HepG2 (cell line): ENCODE results near the gene DLST. TPM values are rescaled to one million over a fixed set of nuclear protein-coding genes. Genes with fewer than 3 reads are reported as not detected.

ENCODE experiments used
- AGO1 ChIP-seq: fragments of 200-400 bp; formaldehyde crosslinking; IDR thresholded peaks from 2 replicates; pipeline ENCODE4 v1.6.1; 2017; ENCODE audit warnings: mild to moderate bottlenecking, low read depth, low read length, moderate library complexity; ENCODE audit not compliant: poor library complexity, severe bottlenecking
- BORCS8-MEF2B ChIP-seq: sonication (generic); formaldehyde crosslinking; IDR thresholded peaks from 2 replicates; pipeline ENCODE4 v1.8.0; 2022; ENCODE audit warnings: mild to moderate bottlenecking, missing genetic modification reagents
- HNRNPL ChIP-seq: fragments of 200-400 bp; formaldehyde crosslinking; IDR thresholded peaks from 2 replicates; pipeline ENCODE4 v1.6.1; 2017; ENCODE audit warnings: mild to moderate bottlenecking, low read depth, low read length
- KAT7 ChIP-seq: IDR thresholded peaks from 2 replicates; pipeline ENCODE4 v1.6.1; 2018; ENCODE audit warnings: borderline replicate concordance, missing compliant biosample characterization
- KDM5B ChIP-seq: sonication (generic); formaldehyde crosslinking; IDR thresholded peaks from 2 replicates; pipeline ENCODE4 v1.4.0; 2020; ENCODE audit warnings: missing genetic modification reagents, mild to moderate bottlenecking, borderline replicate concordance
- NR2F6 ChIP-seq, 2 experiments: IDR thresholded peaks; 2 replicates each; pipeline ENCODE4 v1.6.1; 2016; ENCODE audit warnings: antibody characterized with exemption in 1 of 2, mild to moderate bottlenecking in 1 of 2
- RORA ChIP-seq: sonication (generic); formaldehyde crosslinking; IDR thresholded peaks from 2 replicates; pipeline ENCODE4 v1.5.0; 2020; ENCODE audit warnings: mild to moderate bottlenecking, missing genetic modification reagents, moderate library complexity
- SMYD3 ChIP-seq: sonication (generic); formaldehyde crosslinking; IDR thresholded peaks from 2 replicates; pipeline ENCODE4 v1.8.1; 2023; ENCODE audit warnings: mild to moderate bottlenecking, missing genetic modification reagents
- SOX6 ChIP-seq, 2 experiments: fragments of 450-650 bp in 1 of 2; sonication (generic) in 1 of 2; formaldehyde crosslinking in 1 of 2; IDR thresholded peaks; 2 replicates each; pipeline versions ENCODE4 v1.4.0 to v1.6.1; 2017 to 2020; ENCODE audit warnings: antibody characterized with exemption in 1 of 2, mild to moderate bottlenecking in 1 of 2, missing genetic modification reagents in 1 of 2
- ZNF44 ChIP-seq: sonication (generic); formaldehyde crosslinking; IDR thresholded peaks from 2 replicates; pipeline ENCODE4 v1.5.1; 2020; ENCODE audit warnings: mild to moderate bottlenecking, missing genetic modification reagents
- ZNF547 ChIP-seq: sonication (generic); formaldehyde crosslinking; IDR thresholded peaks from 2 replicates; pipeline ENCODE4 v1.5.1; 2020; ENCODE audit warnings: mild to moderate bottlenecking, missing genetic modification reagents
- polyA plus RNA-seq, 8 experiments: library from polyadenylated mRNA; depleted of rRNA in 3 of 8; stranded (reverse) in 7 of 8; unstranded in 1 of 8; fragments of >200 nt; fragmentation: Illumina TruSeq in 4 of 8; extraction: Trizol in 4 of 8; gene quantifications; 2 replicates each; pipeline versions ENCODE4 v1.2.1 to v1.2.3, GENCODE V29; 2011 to 2016; ENCODE audit warnings: low read depth in 4 of 8, missing spikeins in 1 of 8, mixed read lengths in 1 of 8; ENCODE audit not compliant: insufficient read depth in 1 of 8
- total RNA-seq, 5 experiments: library from RNA; depleted of rRNA; stranded (reverse); fragments of >200 nt; fragmentation: Illumina TruSeq; extraction: Trizol; gene quantifications; 2 replicates each; pipeline ENCODE4 v1.2.3, GENCODE V29; 2016; ENCODE audit warnings: low read depth in 1 of 5
- TF ChIP-seq, protein P1 (sequence below), 2 experiments: fragments of 450-650 bp in 1 of 2; sonication (generic) in 1 of 2; formaldehyde crosslinking in 1 of 2; IDR thresholded peaks; 2 replicates each; pipeline versions ENCODE4 v1.6.1 to v1.8.0; 2016 to 2022; ENCODE audit warnings: antibody characterized with exemption in 1 of 2, mild to moderate bottlenecking in 1 of 2, missing genetic modification reagents in 1 of 2
- TF ChIP-seq, protein P2 (sequence below): sonication (generic); formaldehyde crosslinking; IDR thresholded peaks from 2 replicates; pipeline ENCODE4 v1.5.1; 2020; ENCODE audit warnings: mild to moderate bottlenecking, missing genetic modification reagents, moderate library complexity

Gene DLST
- total and polyA plus RNA-seq, 2 of the 13 experiments (the other 11 are each of a cell fraction or from before 2014, with no cell fraction given): 56.5 to 94.3 TPM

DNA sequence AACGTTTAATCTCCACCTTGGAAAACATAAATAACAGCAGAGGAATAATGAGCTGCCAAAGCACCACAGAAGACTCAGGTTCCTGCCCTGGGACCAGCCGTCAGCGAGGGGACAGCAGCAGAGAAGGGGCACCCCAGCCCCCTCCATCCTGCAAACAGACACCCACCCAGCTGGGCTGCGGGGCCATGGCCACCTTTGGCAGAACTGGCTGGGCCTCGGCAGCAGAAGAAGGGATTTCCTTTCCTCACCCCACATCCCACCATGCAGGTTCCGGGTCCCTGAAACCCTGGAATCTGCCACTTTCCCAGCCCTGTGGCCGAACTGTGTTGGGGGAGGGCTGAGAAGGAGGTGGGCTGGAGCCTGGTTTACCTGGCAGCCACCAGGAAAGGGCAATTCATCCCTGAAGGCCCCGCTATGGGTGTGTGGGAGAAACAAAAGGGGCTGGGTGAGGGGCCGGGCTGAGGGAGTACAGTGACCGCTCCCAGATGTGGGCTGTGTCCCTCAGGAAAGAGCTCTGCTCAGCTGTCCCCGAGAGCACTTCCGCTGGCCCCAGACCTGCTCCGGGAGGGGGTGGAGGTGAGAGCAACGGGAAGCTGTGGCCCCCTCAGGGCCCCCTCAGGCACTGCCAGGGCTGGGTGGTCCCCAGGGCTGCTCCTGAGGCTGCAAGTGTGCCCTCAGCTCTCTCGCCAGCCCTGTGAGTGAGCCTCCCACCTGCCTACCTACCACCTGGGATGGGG is 69.9 kb downstream of the DLST start (continued):
- 0 out of 2 replicates have a peak, but pooled peaks have one; percentile 13 for TF ChIP-seq NR2F6 (IDR thresholded peaks at IDR 0.05)
- peak; percentile 56 for TF ChIP-seq NR2F6 (CRISPR knock-in tag; IDR thresholded peaks at IDR 0.05)
- peak; percentile 37; the same call in 1 of the 2 replicates for TF ChIP-seq KAT7 (CRISPR knock-in tag)
- TF ChIP-seq ZNF547 (CRISPR knock-in tag): peak; percentile 11; the same call in 1 of the 2 replicates
- TF ChIP-seq, protein P1, sequence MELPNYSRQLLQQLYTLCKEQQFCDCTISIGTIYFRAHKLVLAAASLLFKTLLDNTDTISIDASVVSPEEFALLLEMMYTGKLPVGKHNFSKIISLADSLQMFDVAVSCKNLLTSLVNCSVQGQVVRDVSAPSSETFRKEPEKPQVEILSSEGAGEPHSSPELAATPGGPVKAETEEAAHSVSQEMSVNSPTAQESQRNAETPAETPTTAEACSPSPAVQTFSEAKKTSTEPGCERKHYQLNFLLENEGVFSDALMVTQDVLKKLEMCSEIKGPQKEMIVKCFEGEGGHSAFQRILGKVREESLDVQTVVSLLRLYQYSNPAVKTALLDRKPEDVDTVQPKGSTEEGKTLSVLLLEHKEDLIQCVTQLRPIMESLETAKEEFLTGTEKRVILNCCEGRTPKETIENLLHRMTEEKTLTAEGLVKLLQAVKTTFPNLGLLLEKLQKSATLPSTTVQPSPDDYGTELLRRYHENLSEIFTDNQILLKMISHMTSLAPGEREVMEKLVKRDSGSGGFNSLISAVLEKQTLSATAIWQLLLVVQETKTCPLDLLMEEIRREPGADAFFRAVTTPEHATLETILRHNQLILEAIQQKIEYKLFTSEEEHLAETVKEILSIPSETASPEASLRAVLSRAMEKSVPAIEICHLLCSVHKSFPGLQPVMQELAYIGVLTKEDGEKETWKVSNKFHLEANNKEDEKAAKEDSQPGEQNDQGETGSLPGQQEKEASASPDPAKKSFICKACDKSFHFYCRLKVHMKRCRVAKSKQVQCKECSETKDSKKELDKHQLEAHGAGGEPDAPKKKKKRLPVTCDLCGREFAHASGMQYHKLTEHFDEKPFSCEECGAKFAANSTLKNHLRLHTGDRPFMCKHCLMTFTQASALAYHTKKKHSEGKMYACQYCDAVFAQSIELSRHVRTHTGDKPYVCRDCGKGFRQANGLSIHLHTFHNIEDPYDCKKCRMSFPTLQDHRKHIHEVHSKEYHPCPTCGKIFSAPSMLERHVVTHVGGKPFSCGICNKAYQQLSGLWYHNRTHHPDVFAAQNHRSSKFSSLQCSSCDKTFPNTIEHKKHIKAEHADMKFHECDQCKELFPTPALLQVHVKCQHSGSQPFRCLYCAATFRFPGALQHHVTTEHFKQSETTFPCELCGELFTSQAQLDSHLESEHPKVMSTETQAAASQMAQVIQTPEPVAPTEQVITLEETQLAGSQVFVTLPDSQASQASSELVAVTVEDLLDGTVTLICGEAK (IDR thresholded peaks at IDR 0.05): no peak
- TF ChIP-seq, protein P1 (CRISPR knock-in tag; IDR thresholded peaks at IDR 0.05): 0 out of 2 replicates have a peak, but pooled peaks have one; percentile 38
- peak; percentile 56 for TF ChIP-seq AGO1
- peak; percentile 38; the same call in 1 of the 2 replicates for TF ChIP-seq BORCS8-MEF2B (CRISPR knock-in tag)
- TF ChIP-seq SMYD3 (CRISPR knock-in tag): 0 out of 2 replicates have a peak, but pooled peaks have one; percentile 32
- TF ChIP-seq, protein P2, sequence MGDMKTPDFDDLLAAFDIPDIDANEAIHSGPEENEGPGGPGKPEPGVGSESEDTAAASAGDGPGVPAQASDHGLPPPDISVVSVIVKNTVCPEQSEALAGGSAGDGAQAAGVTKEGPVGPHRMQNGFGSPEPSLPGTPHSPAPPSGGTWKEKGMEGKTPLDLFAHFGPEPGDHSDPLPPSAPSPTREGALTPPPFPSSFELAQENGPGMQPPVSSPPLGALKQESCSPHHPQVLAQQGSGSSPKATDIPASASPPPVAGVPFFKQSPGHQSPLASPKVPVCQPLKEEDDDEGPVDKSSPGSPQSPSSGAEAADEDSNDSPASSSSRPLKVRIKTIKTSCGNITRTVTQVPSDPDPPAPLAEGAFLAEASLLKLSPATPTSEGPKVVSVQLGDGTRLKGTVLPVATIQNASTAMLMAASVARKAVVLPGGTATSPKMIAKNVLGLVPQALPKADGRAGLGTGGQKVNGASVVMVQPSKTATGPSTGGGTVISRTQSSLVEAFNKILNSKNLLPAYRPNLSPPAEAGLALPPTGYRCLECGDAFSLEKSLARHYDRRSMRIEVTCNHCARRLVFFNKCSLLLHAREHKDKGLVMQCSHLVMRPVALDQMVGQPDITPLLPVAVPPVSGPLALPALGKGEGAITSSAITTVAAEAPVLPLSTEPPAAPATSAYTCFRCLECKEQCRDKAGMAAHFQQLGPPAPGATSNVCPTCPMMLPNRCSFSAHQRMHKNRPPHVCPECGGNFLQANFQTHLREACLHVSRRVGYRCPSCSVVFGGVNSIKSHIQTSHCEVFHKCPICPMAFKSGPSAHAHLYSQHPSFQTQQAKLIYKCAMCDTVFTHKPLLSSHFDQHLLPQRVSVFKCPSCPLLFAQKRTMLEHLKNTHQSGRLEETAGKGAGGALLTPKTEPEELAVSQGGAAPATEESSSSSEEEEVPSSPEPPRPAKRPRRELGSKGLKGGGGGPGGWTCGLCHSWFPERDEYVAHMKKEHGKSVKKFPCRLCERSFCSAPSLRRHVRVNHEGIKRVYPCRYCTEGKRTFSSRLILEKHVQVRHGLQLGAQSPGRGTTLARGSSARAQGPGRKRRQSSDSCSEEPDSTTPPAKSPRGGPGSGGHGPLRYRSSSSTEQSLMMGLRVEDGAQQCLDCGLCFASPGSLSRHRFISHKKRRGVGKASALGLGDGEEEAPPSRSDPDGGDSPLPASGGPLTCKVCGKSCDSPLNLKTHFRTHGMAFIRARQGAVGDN (CRISPR knock-in tag): peak; percentile 87
- TF ChIP-seq KDM5B (CRISPR knock-in tag): peak; percentile 37; the same call in 1 of the 2 replicates
- 0 out of 2 replicates have a peak, but pooled peaks have one; percentile 51 for TF ChIP-seq HNRNPL
- no peak for TF ChIP-seq SOX6 (IDR thresholded peaks at IDR 0.05)
- TF ChIP-seq SOX6 (CRISPR knock-in tag; IDR thresholded peaks at IDR 0.05): peak; percentile 25; the same call in 1 of the 2 replicates
- no peak for TF ChIP-seq RORA (CRISPR knock-in tag)
- no peak for TF ChIP-seq ZNF44 (CRISPR knock-in tag)
